Endothelial cell of umbilical vein (primary cell): ENCODE measurements around the gene PDLIM5. TPM values are rescaled to one million over a fixed set of nuclear protein-coding genes. Genes with fewer than 3 reads are reported as not detected.

Source experiments
- BruUV-seq: library from RNA; stranded (reverse); fragments of 400-500 nt; replicated peaks from 2 replicates; lab custom pipeline; 2021; lab: Mats Ljungman, UMichigan
- CTCF ChIA-PET: fragments of 300-600, 350-600 bp; sonication (Branson Sonifier 250); formaldehyde crosslinking; loops from one replicate; lab custom pipeline; 2021; ENCODE audit warnings: antibody characterized with exemption, inconsistent platforms; lab: Charles Lee
- POLR2A ChIA-PET: fragments of 300-600, 350-600 bp; sonication (Branson Sonifier 250); formaldehyde crosslinking; loops from one replicate; lab custom pipeline; 2021; ENCODE audit warnings: antibody characterized with exemption, inconsistent platforms; lab: Charles Lee
- DNase-seq: peaks from one replicate; pipeline ENCODE4 v3.0.0-alpha.2; 2011; ENCODE audit warnings: low read depth, low spot score
- FAIRE-seq: peaks from 2 replicates; lab custom pipeline; 2011; peaks lifted over from hg19 to GRCh38; lab: Jason Lieb, UNC
- H2AFZ ChIP-seq: 2 replicates; pipeline ENCODE4 v1.6.0; 2012; ENCODE audit warnings: low read depth, low read length, control low read depth, inconsistent platforms
- H3K27ac ChIP-seq: 2 replicates; pipeline ENCODE4 v1.5.1; 2011; ENCODE audit warnings: low read depth, mild to moderate bottlenecking, control low read depth, low read length, moderate library complexity; ENCODE audit not compliant: insufficient read depth
- H3K27me3 ChIP-seq, 2 experiments: 2 replicates each; pipeline versions ENCODE4 v1.6.0 to v1.6.1; 2011; ENCODE audit warnings: low read length in 2 of 2, mixed read lengths in 1 of 2; ENCODE audit not compliant: control insufficient read depth in 2 of 2, insufficient read depth in 2 of 2
- H3K36me3 ChIP-seq, 2 experiments: 2 replicates in 1 of 2; 3 replicates in 1 of 2; pipeline ENCODE4 v1.5.1; 2011; ENCODE audit warnings: low read length in 2 of 2, mild to moderate bottlenecking in 1 of 2, moderate library complexity in 1 of 2; ENCODE audit not compliant: control insufficient read depth in 2 of 2, insufficient read depth in 2 of 2; ENCODE audit errors: extremely low read depth in 1 of 2
- H3K4me1 ChIP-seq: 3 replicates; pipeline ENCODE4 v1.5.1; 2011; ENCODE audit warnings: mild to moderate bottlenecking, low read length; ENCODE audit not compliant: control insufficient read depth, insufficient read depth; ENCODE audit errors: extremely low read depth
- H3K4me2 ChIP-seq: 2 replicates; pipeline ENCODE4 v1.6.1; 2011; ENCODE audit warnings: low read length, control low read depth, mixed read lengths; ENCODE audit not compliant: insufficient read depth
- H3K4me3 ChIP-seq, 3 experiments: fragments of 200-600 bp in 1 of 3; sonication (generic), shearing (Covaris generic) in 1 of 3; replicated peaks in 1 of 3; 2 replicates each; pipeline ENCODE4 v1.5.1; 2011 to 2016; ENCODE audit warnings: control low read depth in 3 of 3, low read length in 3 of 3, mild to moderate bottlenecking in 2 of 3, inconsistent platforms in 1 of 3, low read depth in 1 of 3, moderate library complexity in 1 of 3; ENCODE audit not compliant: insufficient read depth in 1 of 3
- H3K79me2 ChIP-seq: 2 replicates; pipeline ENCODE4 v1.6.0; 2012; ENCODE audit warnings: low read length, inconsistent platforms; ENCODE audit not compliant: control insufficient read depth, insufficient read depth
- H3K9ac ChIP-seq: replicated peaks from 2 replicates; pipeline ENCODE3; 2011; ENCODE audit warnings: low read length, control low read depth; ENCODE audit not compliant: insufficient read depth; ENCODE audit errors: extremely low read depth
- H3K9me1 ChIP-seq: replicated peaks from 3 replicates; pipeline ENCODE4 v1.6.0; 2011; ENCODE audit warnings: mild to moderate bottlenecking, low read length; ENCODE audit not compliant: control insufficient read depth, insufficient read depth; ENCODE audit errors: extremely low read depth
- H3K9me3 ChIP-seq: replicated peaks from 2 replicates; pipeline ENCODE4 v1.5.1; 2012; ENCODE audit warnings: low read length, inconsistent platforms; ENCODE audit not compliant: control insufficient read depth, insufficient read depth
- H4K20me1 ChIP-seq: replicated peaks from 2 replicates; pipeline ENCODE3; 2011; ENCODE audit warnings: mild to moderate bottlenecking, low read length; ENCODE audit not compliant: control insufficient read depth, insufficient read depth; ENCODE audit errors: extremely low read depth
- CTCF ChIP-seq, 2 donors: IDR thresholded peaks; 1 replicate in 1 of 2; 2 replicates in 1 of 2; pipeline ENCODE4 v1.5.1; 2011; ENCODE audit warnings: low read length in 2 of 2, mild to moderate bottlenecking in 2 of 2, moderate library complexity in 2 of 2, control low read depth in 1 of 2, inconsistent platforms in 1 of 2, low read depth in 1 of 2; ENCODE audit not compliant: insufficient read depth in 1 of 2; ENCODE audit errors: extremely low read depth in 1 of 2
- EZH2 ChIP-seq: IDR thresholded peaks from 2 replicates; pipeline ENCODE4 v1.6.1; 2012; ENCODE audit warnings: borderline replicate concordance, low read depth, mild to moderate bottlenecking, moderate library complexity, low read length, inconsistent platforms; ENCODE audit not compliant: severe bottlenecking
- FOS ChIP-seq: IDR thresholded peaks from 2 replicates; pipeline ENCODE4 v1.6.1; 2011; ENCODE audit warnings: mild to moderate bottlenecking, low read length, moderate library complexity, borderline replicate concordance; ENCODE audit not compliant: insufficient read depth
- GATA2 ChIP-seq: IDR thresholded peaks from 2 replicates; pipeline ENCODE4 v1.7.0; 2011; ENCODE audit warnings: low read depth, mild to moderate bottlenecking, moderate library complexity, mixed read lengths, low read length; ENCODE audit not compliant: insufficient read length, insufficient read depth
- JUN ChIP-seq: IDR thresholded peaks from 2 replicates; pipeline ENCODE4 v1.6.1; 2011; ENCODE audit warnings: borderline replicate concordance, low read depth; ENCODE audit not compliant: insufficient read length, insufficient read depth
- MAX ChIP-seq: IDR thresholded peaks from 2 replicates; pipeline ENCODE4 v1.6.1; 2011; ENCODE audit not compliant: insufficient read depth, insufficient read length
- MYC ChIP-seq: IDR thresholded peaks from one replicate; pipeline ENCODE4 v1.6.1; 2011; ENCODE audit warnings: mild to moderate bottlenecking, low read depth, low read length
- POLR2A ChIP-seq: IDR thresholded peaks from 2 replicates; pipeline ENCODE4 v1.6.1; 2012; ENCODE audit warnings: low read depth, mild to moderate bottlenecking, control low read depth, low read length
- POLR2AphosphoS5 ChIP-seq: IDR thresholded peaks from 2 replicates; pipeline ENCODE4 v1.6.1; 2012; ENCODE audit warnings: low read depth, mild to moderate bottlenecking, control low read depth, low read length, moderate library complexity; ENCODE audit not compliant: insufficient read depth
- dilution Hi-C: fragments of 300-500 bp; cut with MboI; formaldehyde crosslinking; loops from one replicate; pipeline ENCODE4 v1.15.0; 2019; ENCODE audit warnings: low sequenced_read_pairs; ENCODE audit not compliant: extremely low pct_ligation_motif_present
- intact Hi-C: fragments of 100-400 bp; cut with micrococcal nuclease; formaldehyde crosslinking; loops from one replicate; pipeline ENCODE4 v1.10.0; 2022
- polyA plus RNA-seq, 4 experiments: library from polyadenylated mRNA; depleted of rRNA in 3 of 4; stranded (reverse) in 3 of 4; unstranded in 1 of 4; fragments of >200 nt; gene quantifications; 2 replicates each; pipeline versions ENCODE4 v1.2.1 to v1.2.3, GENCODE V29; 2011 to 2012; ENCODE audit warnings: missing spikeins in 1 of 4
- total RNA-seq: library from RNA; stranded (reverse); gene quantifications from 2 replicates; pipeline ENCODE4 v1.2.3, GENCODE V29; 2021

Gene PDLIM5
- total and polyA plus RNA-seq, 2 donors (not counting 3 experiments of a cell fraction or from before 2014, with no cell fraction given) = 243 to 310 TPM

- no TSS peak for BruUV-seq
- ChIA-PET CTCF (no interaction called here), POLR2A (no interaction called here)
- Histone ChIP-seq H4K20me1 (no peaks in the 10 kb centered on the region), H3K4me2 (peak overlapping the region; percentile 44), H3K9me3 (no peaks in the 10 kb centered on the region), H3K9me1 (no peaks in the 10 kb centered on the region), H3K4me1 (peaks cover 37% of the 10 kb centered on the region), H3K79me2 (peaks cover 78% of the 10 kb centered on the region), H3K27ac (peak overlapping the region; percentile 30), H2AFZ (no peak overlapping the region), H3K36me3 (peaks cover 0 to 12% of the 10 kb centered on the region in 2 experiments), H3K4me3 (no peak overlapping the region), H3K27me3 (no peaks in the 10 kb centered on the region), H3K9ac (no peak overlapping the region)
- dilution Hi-C loops = no loop called here
- DNase-seq (no peak), FAIRE-seq (no peak)
- no peak for TF ChIP-seq POLR2AphosphoS5
- TF ChIP-seq EZH2 = no peak
- TF ChIP-seq GATA2 = no peak
- no peak for TF ChIP-seq FOS
- TF ChIP-seq MAX = no peak
- TF ChIP-seq MYC = no peak
- no peak for TF ChIP-seq JUN
- no peak for TF ChIP-seq POLR2A
- no peak for TF ChIP-seq CTCF (IDR thresholded peaks at IDR 0.05; ENCODE audit: extremely low read depth in 1 of 2, insufficient read depth in 1 of 2, low read depth in 1 of 2, low read length in 2 of 2)
- intact Hi-C loops = no loop called here
Observed at GRCh38 chr4:94528792-94529451, 77.2 kb downstream of the PDLIM5 start.
